ENCODE results near the gene PACS2. TPM values are rescaled to one million over a fixed set of nuclear protein-coding genes. Genes with fewer than 3 reads are reported as not detected.
A peak's percentile ranks its signal among the peaks of the same experiment; 100 is the strongest.

The PACS2 gene
- total RNA-seq, 1 experiment from 2014 or later = 72.5 TPM

- no peaks in the 10 kb centered on the region for H3K4me1 ChIP-seq (ENCODE audit: insufficient read depth, low read length)
- no CpG with 5 or more reads among the region's 16 CpGs for WGBS (ENCODE audit: extremely low coverage, insufficient read length, low lambda C conversion rate)
- H3K14ac ChIP-seq (ENCODE audit: insufficient read depth, low read length) = no peak overlapping the region
- H4K91ac ChIP-seq (ENCODE audit: insufficient read length, low read depth, low read length) = no peak overlapping the region
- no peak overlapping the region for H2BK120ac ChIP-seq (ENCODE audit: low read depth, low read length, poor library complexity, severe bottlenecking)
- no peak overlapping the region for H3K9ac ChIP-seq (ENCODE audit: extremely low read depth, insufficient read length, low read length)
- no peak overlapping the region for H2BK15ac ChIP-seq (ENCODE audit: low read depth, low read length)
- H3K4me3 Mint-ChIP-seq = no peak overlapping the region; a peak in 1 of 5 replicates
- no peak overlapping the region for H4K5ac ChIP-seq (ENCODE audit: insufficient read length, low read depth, low read length)
- no peak overlapping the region for H3K56ac ChIP-seq (ENCODE audit: insufficient read length, low read depth, low read length)
- H3K27ac ChIP-seq (ENCODE audit: insufficient read length, low read depth, low read length) = no peak overlapping the region
- peaks cover 3% of the 10 kb centered on the region; the same call in 1 of the 2 replicates for H3K79me2 ChIP-seq (ENCODE audit: insufficient read depth, low read length)
- H3K9me3 Mint-ChIP-seq = no peaks in the 10 kb centered on the region
- H2AK5ac ChIP-seq (ENCODE audit: insufficient read length, low read length) = no peak overlapping the region
- H3K36me3 Mint-ChIP-seq (ENCODE audit: insufficient read depth in 1 of 3, low read depth in 3 of 3) = peaks cover 0 to 8% (median 0%) of the 10 kb centered on the region in 3 experiments; a peak in 3 of 7 replicates
- no peak overlapping the region for H3K4me2 ChIP-seq (ENCODE audit: insufficient read depth, insufficient read length, low read length)
- no peak overlapping the region for H3K4ac ChIP-seq (ENCODE audit: low read depth, low read length)
- H4K20me1 ChIP-seq (ENCODE audit: control insufficient read depth, insufficient read depth, insufficient read length) = no peaks in the 10 kb centered on the region
- no peaks in the 10 kb centered on the region for H3K9me3 ChIP-seq (ENCODE audit: control insufficient read depth, low read depth, low read length)
- H3K23ac ChIP-seq (ENCODE audit: insufficient read length, low read depth, low read length) = no peak overlapping the region
- H4K8ac ChIP-seq (replicated peaks; ENCODE audit: insufficient read length, low read depth, low read length) = no peak overlapping the region
- peaks cover 13 to 20% of the 10 kb centered on the region in 2 experiments for H3K4me1 Mint-ChIP-seq
- no peak overlapping the region for H3T11ph ChIP-seq (ENCODE audit: low read length)
- DNase-seq = no peak
- H2BK5ac ChIP-seq (ENCODE audit: insufficient read length, low read length) = no peak overlapping the region
- no peaks in the 10 kb centered on the region for H3K27me3 ChIP-seq (ENCODE audit: insufficient read depth, low read length)
- H2AFZ ChIP-seq (ENCODE audit: low read length) = no peak overlapping the region
- no peaks in the 10 kb centered on the region for H3K27me3 Mint-ChIP-seq (ENCODE audit: low read depth)
- H2BK20ac ChIP-seq (ENCODE audit: low read depth, low read length, poor library complexity, severe bottlenecking) = no peak overlapping the region
- peak overlapping the region in 2 of 3 experiments; percentile 15 to 28; a peak in 3 of 7 replicates for H3K27ac Mint-ChIP-seq
- TF ChIP-seq CTCF (conservative IDR thresholded peaks at IDR 0.05) = 0 out of 3 replicates have a peak, but pooled peaks have one; percentile 6
- no peak overlapping the region for H3K18ac ChIP-seq (ENCODE audit: insufficient read length, low read depth, low read length)
- no peaks in the 10 kb centered on the region for H3K23me2 ChIP-seq (ENCODE audit: insufficient read length, low read depth, low read length, poor library complexity, severe bottlenecking)
- no peak overlapping the region for H2BK12ac ChIP-seq (ENCODE audit: insufficient read length, low read depth, low read length)
- H3K79me1 ChIP-seq (ENCODE audit: insufficient read depth, low read depth, low read length, poor library complexity, severe bottlenecking) = peaks cover 3% of the 10 kb centered on the region
Observed at GRCh38 chr14:105282098-105282725, 32.3 kb upstream of the PACS2 start.
